Activated naive CD8-positive, alpha-beta T cell treated with anti-CD3 and anti-CD28 coated beads, Interleukin-2, amount 10 ng/mL, durations not matched to agents 7 days and 5 days (primary cell): Measurements from ENCODE around the gene KDM4C. TPM values are rescaled to one million over a fixed set of nuclear protein-coding genes. Genes with fewer than 3 reads are reported as not detected.

Source experiments
- ATAC-seq: fragments of 150-1000 bp; cut with Tn5 transposase; one replicate; pipeline ENCODE4 v1.10.0; 2021; ENCODE audit warnings: low read depth, moderate library complexity
- POLR2A ChIA-PET: fragments of 350-600 bp; sonication (Branson Sonifier 250); formaldehyde crosslinking; loops from one replicate; lab custom pipeline; 2021; ENCODE audit warnings: antibody characterized with exemption; lab: Charles Lee
- DNase-seq: peaks from one replicate; pipeline ENCODE4 v3.0.0; 2021
- H3K27ac Mint-ChIP-seq: one replicate; pipeline ENCODE4 v1.8.0; 2022; ENCODE audit warnings: mild to moderate bottlenecking, mixed read lengths
- H3K27me3 Mint-ChIP-seq: one replicate; pipeline ENCODE4 v1.8.0; 2022; ENCODE audit warnings: mild to moderate bottlenecking, moderate library complexity, mixed read lengths
- H3K36me3 Mint-ChIP-seq: one replicate; pipeline ENCODE4 v1.8.0; 2021; ENCODE audit warnings: mild to moderate bottlenecking, mixed read lengths
- H3K4me1 Mint-ChIP-seq: one replicate; pipeline ENCODE4 v1.8.0; 2021; ENCODE audit warnings: mixed read lengths
- H3K4me3 Mint-ChIP-seq: one replicate; pipeline ENCODE4 v1.8.0; 2022; ENCODE audit warnings: mild to moderate bottlenecking, moderate library complexity, mixed read lengths
- H3K9me3 Mint-ChIP-seq: one replicate; pipeline ENCODE4 v1.8.0; 2021; ENCODE audit warnings: mixed read lengths
- total RNA-seq, 2 experiments: library from RNA; stranded (reverse); gene quantifications; one replicate each; pipeline ENCODE4 v1.2.3, GENCODE V29; 2021

KDM4C gene
- total RNA-seq, 2 experiments from 2014 or later, result 75.2 to 77.1 TPM

- Mint-ChIP-seq H3K9me3 (no peaks in the 10 kb centered on the region), H3K27me3 (no peaks in the 10 kb centered on the region), H3K36me3 (peaks cover 7% of the 10 kb centered on the region), H3K4me1 (peaks cover 6% of the 10 kb centered on the region), H3K4me3 (no peak overlapping the region), H3K27ac (no peak overlapping the region)
- DNase-seq (no peak), ATAC-seq (no peak)
- POLR2A ChIA-PET, result no interaction called here
Measured at GRCh38 chr9:6973762-6974161, 216.0 kb downstream of the KDM4C start.

- H3K4me3 Mint-ChIP-seq, result no peak overlapping the region
- H3K27ac Mint-ChIP-seq, result no peak overlapping the region
- POLR2A ChIA-PET, result no interaction called here
- DNase-seq, result no peak
- peaks cover 6% of the 10 kb centered on the region for H3K4me1 Mint-ChIP-seq
- no peaks in the 10 kb centered on the region for H3K9me3 Mint-ChIP-seq
- no peak for ATAC-seq
- H3K36me3 Mint-ChIP-seq, result peaks cover 11% of the 10 kb centered on the region
- no peaks in the 10 kb centered on the region for H3K27me3 Mint-ChIP-seq
Measured at GRCh38 chr9:6975198-6975597, 217.4 kb downstream of the KDM4C start.

GRCh38 chr9:6977761-6978160, 220.0 kb downstream of the KDM4C start:
- DNase-seq (no peak), ATAC-seq (no peak)
- Mint-ChIP-seq H3K9me3 (no peaks in the 10 kb centered on the region), H3K4me1 (peaks cover 3% of the 10 kb centered on the region), H3K27ac (no peak overlapping the region), H3K4me3 (no peak overlapping the region), H3K36me3 (peaks cover 22% of the 10 kb centered on the region), H3K27me3 (no peaks in the 10 kb centered on the region)
- POLR2A ChIA-PET, result no interaction called here

- peaks cover 3% of the 10 kb centered on the region for H3K4me1 Mint-ChIP-seq
- no peak overlapping the region for H3K4me3 Mint-ChIP-seq
- H3K27ac Mint-ChIP-seq, result no peak overlapping the region
- H3K9me3 Mint-ChIP-seq, result no peaks in the 10 kb centered on the region
- H3K36me3 Mint-ChIP-seq, result peaks cover 28% of the 10 kb centered on the region
- POLR2A ChIA-PET, result no interaction called here
- no peaks in the 10 kb centered on the region for H3K27me3 Mint-ChIP-seq
- DNase-seq (no peak), ATAC-seq (no peak)
Measured at GRCh38 chr9:6978591-6978990, 220.8 kb downstream of the KDM4C start.

- Mint-ChIP-seq H3K9me3 (no peaks in the 10 kb centered on the region), H3K27me3 (no peaks in the 10 kb centered on the region), H3K4me1 (peaks cover 3% of the 10 kb centered on the region), H3K27ac (no peak overlapping the region), H3K36me3 (peaks cover 45% of the 10 kb centered on the region), H3K4me3 (no peak overlapping the region)
- ATAC-seq (no peak), DNase-seq (no peak)
- POLR2A ChIA-PET, result interaction anchor here (0.6 kb wide), 1 partner anchor 312 kb away, joined by 3 read pairs; no protein-coding TSS in a partner anchor
Measured at GRCh38 chr9:6984941-6985578, 227.3 kb downstream of the KDM4C start.

- DNase-seq, result no peak
- H3K36me3 Mint-ChIP-seq, result peaks cover 45% of the 10 kb centered on the region
- POLR2A ChIA-PET, result no interaction called here
- H3K4me3 Mint-ChIP-seq, result no peak overlapping the region
- H3K27ac Mint-ChIP-seq, result no peak overlapping the region
- no peak for ATAC-seq
- no peaks in the 10 kb centered on the region for H3K27me3 Mint-ChIP-seq
- peaks cover 3% of the 10 kb centered on the region for H3K4me1 Mint-ChIP-seq
- H3K9me3 Mint-ChIP-seq, result no peaks in the 10 kb centered on the region
Measured at GRCh38 chr9:6986141-6986815, 228.5 kb downstream of the KDM4C start.

GRCh38 chr9:6987381-6987780, 229.6 kb downstream of the KDM4C start:
- H3K27ac Mint-ChIP-seq, result no peak overlapping the region
- H3K4me3 Mint-ChIP-seq, result no peak overlapping the region
- no peaks in the 10 kb centered on the region for H3K9me3 Mint-ChIP-seq
- no peaks in the 10 kb centered on the region for H3K27me3 Mint-ChIP-seq
- ATAC-seq (no peak), DNase-seq (no peak)
- POLR2A ChIA-PET, result no interaction called here
- peaks cover 3% of the 10 kb centered on the region for H3K4me1 Mint-ChIP-seq
- H3K36me3 Mint-ChIP-seq, result peaks cover 42% of the 10 kb centered on the region

GRCh38 chr9:6991418-6991817, 233.6 kb downstream of the KDM4C start:
- POLR2A ChIA-PET, result no interaction called here
- no peak overlapping the region for H3K27ac Mint-ChIP-seq
- no peaks in the 10 kb centered on the region for H3K4me1 Mint-ChIP-seq
- no peak overlapping the region for H3K4me3 Mint-ChIP-seq
- H3K27me3 Mint-ChIP-seq, result no peaks in the 10 kb centered on the region
- no peak for ATAC-seq
- H3K36me3 Mint-ChIP-seq, result peaks cover 34% of the 10 kb centered on the region
- DNase-seq, result no peak
- H3K9me3 Mint-ChIP-seq, result no peaks in the 10 kb centered on the region

- POLR2A ChIA-PET, result no interaction called here
- Mint-ChIP-seq H3K27ac (no peak overlapping the region), H3K4me1 (peaks cover 2% of the 10 kb centered on the region), H3K36me3 (peaks cover 30% of the 10 kb centered on the region), H3K27me3 (no peaks in the 10 kb centered on the region), H3K9me3 (no peaks in the 10 kb centered on the region), H3K4me3 (no peak overlapping the region)
- ATAC-seq (no peak), DNase-seq (no peak)
Measured at GRCh38 chr9:6996061-6996854, 238.5 kb downstream of the KDM4C start.

GRCh38 chr9:6997330-6997729, 239.6 kb downstream of the KDM4C start:
- no peak overlapping the region for H3K27ac Mint-ChIP-seq
- no peak overlapping the region for H3K4me3 Mint-ChIP-seq
- ATAC-seq (no peak), DNase-seq (no peak)
- no peaks in the 10 kb centered on the region for H3K27me3 Mint-ChIP-seq
- peaks cover 31% of the 10 kb centered on the region for H3K36me3 Mint-ChIP-seq
- peaks cover 2% of the 10 kb centered on the region for H3K4me1 Mint-ChIP-seq
- no peaks in the 10 kb centered on the region for H3K9me3 Mint-ChIP-seq
- POLR2A ChIA-PET, result no interaction called here

- POLR2A ChIA-PET, result no interaction called here
Measured at GRCh38 chr9:6999794-7000193, 242.0 kb downstream of the KDM4C start.

GRCh38 chr9:7001571-7001970, 243.8 kb downstream of the KDM4C start:
- Mint-ChIP-seq H3K27me3 (no peaks in the 10 kb centered on the region), H3K36me3 (peaks cover 29% of the 10 kb centered on the region), H3K4me1 (peaks cover 2% of the 10 kb centered on the region), H3K4me3 (no peak overlapping the region), H3K9me3 (no peaks in the 10 kb centered on the region), H3K27ac (no peak overlapping the region)
- DNase-seq (no peak), ATAC-seq (no peak)
- POLR2A ChIA-PET, result no interaction called here

More at GRCh38 chr9:6999794-7000193, 242.0 kb downstream of the KDM4C start:
- H3K9me3 Mint-ChIP-seq, result no peaks in the 10 kb centered on the region
- peaks cover 31% of the 10 kb centered on the region for H3K36me3 Mint-ChIP-seq
- no peaks in the 10 kb centered on the region for H3K27me3 Mint-ChIP-seq
- no peak overlapping the region for H3K4me3 Mint-ChIP-seq
- peaks cover 2% of the 10 kb centered on the region for H3K4me1 Mint-ChIP-seq
- ATAC-seq (no peak), DNase-seq (no peak)
- no peak overlapping the region for H3K27ac Mint-ChIP-seq

GRCh38 chr9:7003861-7004260, 246.1 kb downstream of the KDM4C start:
- H3K4me3 Mint-ChIP-seq, result no peak overlapping the region
- POLR2A ChIA-PET, result no interaction called here
- ATAC-seq (no peak), DNase-seq (no peak)
- H3K4me1 Mint-ChIP-seq, result peaks cover 3% of the 10 kb centered on the region
- H3K36me3 Mint-ChIP-seq, result peaks cover 39% of the 10 kb centered on the region
- peaks cover 2% of the 10 kb centered on the region for H3K9me3 Mint-ChIP-seq
- H3K27me3 Mint-ChIP-seq, result no peaks in the 10 kb centered on the region
- H3K27ac Mint-ChIP-seq, result no peak overlapping the region
